HCT116 (cell line): ENCODE data around the gene PLK1. TPM values are rescaled to one million over a fixed set of nuclear protein-coding genes. Genes with fewer than 3 reads are reported as not detected.

Experiments used
- ATAC-seq: fragments of 200-7000 bp; cut with Tn5 transposase; 2 replicates; pipeline ENCODE4 v1.9.1; 2020; ENCODE audit warnings: mild to moderate bottlenecking, moderate library complexity
- BruUV-seq: library from RNA; stranded (reverse); fragments of 400-500 nt; replicated peaks from 2 replicates; lab custom pipeline; 2021; lab: Mats Ljungman, UMichigan
- CTCF ChIA-PET: fragments of 300-600 bp; sonication (Branson Sonifier 250); formaldehyde crosslinking; loops from one replicate; lab custom pipeline; 2021; ENCODE audit warnings: antibody characterized with exemption; lab: Charles Lee
- POLR2A ChIA-PET: fragments of 300-600, 350-600 bp; sonication (Branson Sonifier 250); formaldehyde crosslinking; loops from one replicate; lab custom pipeline; 2021; ENCODE audit warnings: antibody characterized with exemption; lab: Charles Lee
- RAD21 ChIA-PET, 2 experiments: fragments of 300-600 bp; sonication (Branson Sonifier 250); formaldehyde crosslinking; loops; one replicate each; lab custom pipeline; 2023; ENCODE audit warnings: low total read pairs in 2 of 2; ENCODE audit not compliant: uncharacterized antibody in 2 of 2, unreplicated experiment in 2 of 2, low non-redundant PET in 1 of 2; lab: Charles Lee
- DNase-seq: peaks from one replicate; pipeline ENCODE4 v3.0.0-alpha.2; 2010; ENCODE audit warnings: low read depth, low spot score
- H2AFZ ChIP-seq: fragments of 200-600 bp; shearing (Covaris generic), sonication (generic); 2 replicates; pipeline ENCODE4 v1.6.1; 2017; ENCODE audit warnings: low read depth, mixed run types, mixed read lengths, antibody characterized with exemption, low read length; ENCODE audit not compliant: poor library complexity, severe bottlenecking
- H3K27ac ChIP-seq: 2 replicates; pipeline ENCODE4 v1.5.1; 2012; ENCODE audit warnings: low read depth, low read length
- H3K27me3 ChIP-seq: fragments of 200-600 bp; sonication (generic); 2 replicates; pipeline ENCODE4 v1.6.1; 2016; ENCODE audit warnings: mixed run types, low read length, mixed read lengths; ENCODE audit not compliant: insufficient read depth
- H3K36me3 ChIP-seq, 2 experiments: fragments of 200-500 bp in 1 of 2; fragments of 200-600 bp in 1 of 2; sonication (Bioruptor generic) in 1 of 2; sonication (generic) in 1 of 2; 2 replicates each; pipeline versions ENCODE4 v1.5.1 to v1.6.1; 2014 to 2016; ENCODE audit warnings: low read length in 2 of 2, inconsistent platforms in 1 of 2, mixed read lengths in 1 of 2, mixed run types in 1 of 2; ENCODE audit not compliant: insufficient read depth in 2 of 2, control insufficient read depth in 1 of 2
- H3K4me1 ChIP-seq, 2 experiments: fragments of 200-600 bp in 1 of 2; sonication (generic) in 1 of 2; 2 replicates each; pipeline versions ENCODE4 v1.5.1 to v1.6.1; 2012 to 2017; ENCODE audit warnings: low read length in 2 of 2, inconsistent platforms in 1 of 2, mild to moderate bottlenecking in 1 of 2, mixed read lengths in 1 of 2, mixed run types in 1 of 2, moderate library complexity in 1 of 2; ENCODE audit not compliant: insufficient read depth in 2 of 2, control insufficient read depth in 1 of 2
- H3K4me2 ChIP-seq: fragments of 200-600 bp; sonication (generic); 2 replicates; pipeline ENCODE4 v1.6.1; 2017; ENCODE audit warnings: mixed run types, low read length, mixed read lengths
- H3K4me3 ChIP-seq, 2 experiments: fragments of 200-600 bp in 1 of 2; sonication (generic) in 1 of 2; replicated peaks in 1 of 2; 2 replicates each; pipeline ENCODE4 v1.5.1; 2011 to 2016; ENCODE audit warnings: low read length in 2 of 2, control low read depth in 1 of 2, low read depth in 1 of 2, mild to moderate bottlenecking in 1 of 2, mixed read lengths in 1 of 2, mixed run types in 1 of 2
- H3K79me2 ChIP-seq: fragments of 200-600 bp; sonication (generic); 2 replicates; pipeline ENCODE4 v1.6.1; 2017; ENCODE audit warnings: mild to moderate bottlenecking, mixed run types, low read length, moderate library complexity, mixed read lengths; ENCODE audit not compliant: insufficient read depth
- H3K9ac ChIP-seq: fragments of 200-600 bp; sonication (generic); 2 replicates; pipeline ENCODE4 v1.6.1; 2016; ENCODE audit warnings: low read length, mixed read lengths
- H3K9me2 ChIP-seq: fragments of 200-600 bp; sonication (generic), shearing (Covaris generic); 2 replicates; pipeline ENCODE4 v1.6.1; 2017; ENCODE audit warnings: mixed run types, mild to moderate bottlenecking, moderate library complexity; ENCODE audit not compliant: insufficient read depth
- H3K9me3 ChIP-seq, 2 experiments: fragments of 200-500 bp in 1 of 2; fragments of 200-600 bp in 1 of 2; sonication (Bioruptor generic) in 1 of 2; sonication (generic) in 1 of 2; 2 replicates each; pipeline ENCODE4 v1.6.1; 2014 to 2017; ENCODE audit warnings: low read length in 2 of 2, mixed read lengths in 2 of 2, inconsistent platforms in 1 of 2, low read depth in 1 of 2, mild to moderate bottlenecking in 1 of 2, mixed run types in 1 of 2, moderate library complexity in 1 of 2; ENCODE audit not compliant: control insufficient read depth in 1 of 2, insufficient read depth in 1 of 2
- H4K20me1 ChIP-seq: fragments of 200-600 bp; sonication (generic), shearing (Covaris generic); 2 replicates; pipeline ENCODE4 v1.6.1; 2017; ENCODE audit warnings: mixed run types, mild to moderate bottlenecking, moderate library complexity; ENCODE audit not compliant: insufficient read depth
- EZH2 ChIP-seq: fragments of 200-600 bp; sonication (generic); IDR thresholded peaks from 2 replicates; pipeline ENCODE4 v1.6.1; 2017; ENCODE audit warnings: antibody characterized with exemption, mixed run types
- EZH2phosphoT487 ChIP-seq: fragments of 200-600 bp; IDR thresholded peaks from 2 replicates; pipeline ENCODE4 v1.6.1; 2018; ENCODE audit warnings: antibody characterized with exemption, borderline replicate concordance
- FOSL1 ChIP-seq: IDR thresholded peaks from 2 replicates; pipeline ENCODE4 v1.6.1; 2012; ENCODE audit warnings: low read depth
- MAX ChIP-seq: IDR thresholded peaks from 2 replicates; pipeline ENCODE4 v1.6.1; 2012
- POLR2A ChIP-seq: IDR thresholded peaks from 2 replicates; pipeline ENCODE4 v1.7.0; 2011; ENCODE audit warnings: borderline replicate concordance; ENCODE audit not compliant: insufficient read depth, insufficient read length; ENCODE audit errors: extremely low read depth
- RAD21 ChIP-seq: IDR thresholded peaks from 2 replicates; pipeline ENCODE4 v1.6.1; 2012; ENCODE audit warnings: low read depth, mild to moderate bottlenecking
- SRF ChIP-seq: IDR thresholded peaks from 2 replicates; pipeline ENCODE4 v1.6.1; 2012; ENCODE audit warnings: low read depth
- TCF7L2 ChIP-seq: IDR thresholded peaks from 2 replicates; pipeline ENCODE4 v1.7.0; 2011; ENCODE audit warnings: borderline replicate concordance, inconsistent platforms; ENCODE audit not compliant: insufficient read depth, insufficient read length; ENCODE audit errors: extremely low read depth
- ZFX ChIP-seq: fragments of 450-650 bp; IDR thresholded peaks from 2 replicates; pipeline ENCODE4 v1.6.1; 2017
- intact Hi-C: fragments of 100-400 bp; cut with micrococcal nuclease; formaldehyde crosslinking; loops from 2 replicates; pipeline ENCODE4 v1.10.0; 2022
- total RNA-seq: library from RNA; stranded (reverse); gene quantifications from one replicate; pipeline ENCODE4 v1.2.1, GENCODE V29; 2021; ENCODE audit not compliant: unreplicated experiment

Gene PLK1
- total RNA-seq, 1 experiment from 2014 or later, result 144 TPM

DNA sequence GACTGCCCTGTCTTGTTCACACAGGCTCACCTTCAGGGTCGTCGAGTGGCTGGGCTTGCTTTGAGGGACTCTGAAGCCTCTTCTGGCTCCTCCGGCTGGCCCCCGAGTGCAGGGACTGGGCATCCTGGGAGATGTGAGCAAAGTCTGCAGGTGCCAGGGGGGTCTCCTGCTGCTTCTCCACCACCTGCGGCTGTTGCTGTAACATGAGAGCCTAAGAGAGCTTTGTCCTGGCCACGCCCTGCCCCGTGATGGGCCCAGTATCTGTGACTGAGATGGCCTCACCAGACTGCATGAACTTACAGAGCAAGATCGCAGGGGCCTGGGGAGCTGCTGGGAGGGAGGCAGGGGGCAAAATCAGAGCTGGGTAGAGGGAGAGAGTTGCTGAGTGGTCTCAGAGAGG lies 21.8 kb downstream of the PLK1 start:
- Histone ChIP-seq H3K9me2 (no peaks in the 10 kb centered on the region), H3K4me3 (no peak overlapping the region), H3K4me2 (0 out of 2 replicates have a peak overlapping the region, but pooled peaks have one; percentile 13), H3K27me3 (no peaks in the 10 kb centered on the region), H2AFZ (no peak overlapping the region), H3K9ac (no peak overlapping the region), H3K9me3 (peaks cover 3 to 9% of the 10 kb centered on the region in 2 experiments; a peak in 2 of 4 replicates), H3K79me2 (no peaks in the 10 kb centered on the region), H4K20me1 (no peaks in the 10 kb centered on the region), H3K27ac (no peak overlapping the region; the same call in 1 of the 2 replicates), H3K4me1 (peaks cover 12 to 30% of the 10 kb centered on the region in 2 experiments), H3K36me3 (no peaks in the 10 kb centered on the region)
- intact Hi-C loops, result no loop called here
- ATAC-seq, result peak; percentile 41
- POLR2A ChIA-PET, result interaction anchor here (0.9 kb wide), 1 partner anchor 15 kb away, joined by 4 read pairs; no protein-coding TSS in a partner anchor
- TF ChIP-seq EZH2phosphoT487, result no peak
- no peak for TF ChIP-seq SRF
- no peak for TF ChIP-seq ZFX
- TF ChIP-seq EZH2, result no peak
- no peak for TF ChIP-seq FOSL1
- TF ChIP-seq MAX, result no peak
- no peak for TF ChIP-seq POLR2A
- RAD21 ChIA-PET, result no interaction called here
- DNase-seq, result no peak
- CTCF ChIA-PET, result interaction anchor here (1.3 kb wide), 1 partner anchor 27 kb away, joined by 4 read pairs; no protein-coding TSS in a partner anchor
- no TSS peak for BruUV-seq

DNA sequence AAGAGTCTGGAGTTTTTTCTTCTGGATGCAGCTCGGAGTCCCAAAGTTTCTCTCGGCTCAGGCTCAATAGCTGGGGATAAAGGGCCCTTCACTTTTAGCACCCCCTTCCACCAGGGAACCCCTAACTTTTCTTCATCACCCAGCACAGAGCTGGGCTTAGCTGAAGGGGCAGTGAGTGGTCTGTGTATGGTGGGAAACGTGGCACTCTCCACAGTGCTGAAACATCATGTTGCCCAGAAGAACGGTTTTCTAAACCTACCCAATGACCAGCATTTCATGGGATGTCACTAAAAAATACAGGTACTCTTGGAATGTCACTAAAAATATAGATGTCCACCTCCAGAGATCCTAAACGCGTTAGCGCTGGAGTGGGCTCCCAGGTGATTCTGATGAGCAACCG lies 22.4 kb downstream of the PLK1 start:
- CTCF ChIA-PET, result interaction anchor here (1.3 kb wide), 1 partner anchor 27 kb away, joined by 4 read pairs; no protein-coding TSS in a partner anchor
- no TSS peak for BruUV-seq

More for the DNA sequence above, 22.4 kb downstream of the PLK1 start:
- intact Hi-C loops, result no loop called here
- Histone ChIP-seq H3K9me3 (peaks cover 3 to 9% of the 10 kb centered on the region in 2 experiments; a peak in 2 of 4 replicates), H4K20me1 (no peaks in the 10 kb centered on the region)
- TF ChIP-seq RAD21 (no peak), TCF7L2 (no peak)
- TF ChIP-seq, all 23 proteins: peak for 0
- Histone ChIP-seq H3K4me3 (no peak overlapping the region), H3K9ac (no peak overlapping the region), H3K27me3 (no peaks in the 10 kb centered on the region), H2AFZ (no peak overlapping the region), H3K4me1 (peaks cover 12 to 30% of the 10 kb centered on the region in 2 experiments), H3K27ac (no peak overlapping the region; the same call in 1 of the 2 replicates), H3K36me3 (no peaks in the 10 kb centered on the region), H3K4me2 (no peak overlapping the region), H3K9me2 (no peaks in the 10 kb centered on the region), H3K79me2 (no peaks in the 10 kb centered on the region)
- ATAC-seq, result no peak
- ChIA-PET POLR2A (no interaction called here), RAD21 (no interaction called here)
- DNase-seq, result no peak
